SIG-M5 treated with dmso at 0.1 percent for 504 hours (cell line): ENCODE data around the gene NPLOC4.

Experiments
- DNase-seq: peaks from one replicate; lab custom pipeline; 2025; ENCODE audit not compliant: unreplicated experiment; lab: John Stamatoyannopoulos, UW

Gene NPLOC4

GRCh38 chr17:81636505-81637288 is at the start of gene NPLOC4, which contains the start of gene TSPAN10:
Gene NPLOC4, minus strand, starts transcription at chr17:81637112. Its CDS starts 182 bp downstream, at chr17:81636930.
Gene TSPAN10, plus strand, starts transcription at chr17:81637196. Its CDS starts 5,217 bp downstream, at chr17:81642413.
- DNase-seq = peak; percentile 83

GRCh38 chr17:81686614-81687013 is 49.7 kb upstream of the NPLOC4 start:
- no peak for DNase-seq

GRCh38 chr17:81685108-81685507 is 48.2 kb upstream of the NPLOC4 start:
- DNase-seq = peak; percentile 6

GRCh38 chr17:81684442-81684911 is 47.6 kb upstream of the NPLOC4 start:
- DNase-seq = peak; percentile 5

- DNase-seq = peak; percentile 98
These were observed 46.9 kb upstream of the NPLOC4 start, which contains the start of the genes ARL16 and HGS for GRCh38 chr17:81683584-81684441. Gene ARL16, minus strand, starts transcription at chr17:81683797. Its CDS starts 44 bp downstream, at chr17:81683753. Gene HGS, plus strand, starts transcription at chr17:81684011. Its CDS starts 56 bp downstream, at chr17:81684067.

- no peak for DNase-seq
These were observed 46.3 kb upstream of the NPLOC4 start for GRCh38 chr17:81683208-81683583.

- peak; percentile 21 for DNase-seq
These were observed 45.8 kb upstream of the NPLOC4 start for GRCh38 chr17:81682565-81683207.

GRCh38 chr17:81681672-81682071 is 44.8 kb upstream of the NPLOC4 start:
- no peak for DNase-seq

GRCh38 chr17:81680150-81680549 is 43.2 kb upstream of the NPLOC4 start:
- DNase-seq = no peak

GRCh38 chr17:81676906-81677305 is 40.0 kb upstream of the NPLOC4 start:
- DNase-seq = no peak

- peak; percentile 38 for DNase-seq
These were observed 38.8 kb upstream of the NPLOC4 start for GRCh38 chr17:81675515-81676221.

GRCh38 chr17:81673561-81674258 is 36.8 kb upstream of the NPLOC4 start:
- DNase-seq = no peak

- DNase-seq = no peak
These were observed 36.0 kb upstream of the NPLOC4 start for GRCh38 chr17:81672954-81673353.

- DNase-seq = no peak
These were observed 35.6 kb upstream of the NPLOC4 start for GRCh38 chr17:81672504-81672903.

- peak; percentile 67 for DNase-seq
These were observed 30.8 kb upstream of the NPLOC4 start for GRCh38 chr17:81667754-81668153.

- peak; percentile 94 for DNase-seq
These were observed 29.7 kb upstream of the NPLOC4 start, which contains the start of the genes CCDC137 and OXLD1 for GRCh38 chr17:81666342-81667191. Gene CCDC137, plus strand, starts transcription at chr17:81666737. Its CDS starts 30 bp downstream, at chr17:81666767. Gene OXLD1, minus strand, starts transcription at chr17:81666605. Its CDS starts 28 bp downstream, at chr17:81666577.

- DNase-seq = peak; percentile 25
These were observed 29.1 kb upstream of the NPLOC4 start for GRCh38 chr17:81666092-81666341.

GRCh38 chr17:81665205-81666091 is 28.5 kb upstream of the NPLOC4 start:
- peak; percentile 75 for DNase-seq
